Astrocyte of the cerebellum (primary cell): ENCODE data around the gene RANGRF.

ENCODE experiments used
- DNase-seq: peaks from one replicate; pipeline ENCODE4 v3.0.0-alpha.2; 2011; ENCODE audit warnings: low read depth
- H3K4me3 ChIP-seq: 2 replicates; pipeline ENCODE4 v1.5.1; 2011; ENCODE audit warnings: mild to moderate bottlenecking, low read depth, low read length, moderate library complexity
- in situ Hi-C: cut with HindIII; loops from 2 replicates; pipeline ENCODE4 v1.10.0; 2017; ENCODE audit warnings: low sequenced_read_pairs
- TF ChIP-seq, protein P1 (sequence below): IDR thresholded peaks from 2 replicates; pipeline ENCODE4 v1.5.1; 2012; ENCODE audit warnings: low read length, low read depth, moderate library complexity, mild to moderate bottlenecking; ENCODE audit errors: missing control alignments

The RANGRF gene

DNA sequence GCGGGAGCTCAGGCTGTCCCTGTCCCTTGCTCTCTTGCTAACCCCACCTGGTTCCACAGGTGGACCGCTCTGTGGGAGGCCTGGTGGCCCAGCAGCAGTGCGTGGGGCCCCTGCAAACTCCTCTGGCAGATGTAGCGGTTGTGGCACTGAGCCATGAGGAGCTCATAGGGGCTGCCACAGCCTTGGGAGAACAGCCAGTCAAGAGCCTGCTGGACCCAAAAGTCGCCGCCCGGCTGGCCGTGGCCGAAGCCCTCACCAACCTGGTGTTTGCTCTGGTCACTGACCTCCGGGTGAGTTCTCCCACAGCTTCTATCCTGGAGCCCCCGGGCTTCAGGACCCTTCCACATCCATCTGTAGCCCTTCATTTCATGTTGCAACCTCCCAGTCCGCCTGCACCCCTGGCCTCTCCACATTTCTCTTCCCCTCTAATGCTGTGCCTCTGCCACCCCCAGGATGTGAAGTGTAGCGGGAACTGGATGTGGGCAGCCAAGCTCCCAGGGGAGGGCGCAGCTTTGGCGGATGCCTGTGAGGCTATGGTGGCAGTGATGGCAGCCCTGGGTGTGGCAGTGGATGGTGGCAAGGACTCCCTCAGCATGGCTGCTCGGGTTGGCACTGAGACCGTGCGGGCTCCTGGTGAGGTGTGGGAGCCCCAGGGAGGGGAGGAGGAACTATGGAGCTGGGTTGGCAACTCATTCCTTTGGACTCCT is 23.5 kb upstream of the RANGRF start:
- DNase-seq = no peak
- TF ChIP-seq, protein P1, sequence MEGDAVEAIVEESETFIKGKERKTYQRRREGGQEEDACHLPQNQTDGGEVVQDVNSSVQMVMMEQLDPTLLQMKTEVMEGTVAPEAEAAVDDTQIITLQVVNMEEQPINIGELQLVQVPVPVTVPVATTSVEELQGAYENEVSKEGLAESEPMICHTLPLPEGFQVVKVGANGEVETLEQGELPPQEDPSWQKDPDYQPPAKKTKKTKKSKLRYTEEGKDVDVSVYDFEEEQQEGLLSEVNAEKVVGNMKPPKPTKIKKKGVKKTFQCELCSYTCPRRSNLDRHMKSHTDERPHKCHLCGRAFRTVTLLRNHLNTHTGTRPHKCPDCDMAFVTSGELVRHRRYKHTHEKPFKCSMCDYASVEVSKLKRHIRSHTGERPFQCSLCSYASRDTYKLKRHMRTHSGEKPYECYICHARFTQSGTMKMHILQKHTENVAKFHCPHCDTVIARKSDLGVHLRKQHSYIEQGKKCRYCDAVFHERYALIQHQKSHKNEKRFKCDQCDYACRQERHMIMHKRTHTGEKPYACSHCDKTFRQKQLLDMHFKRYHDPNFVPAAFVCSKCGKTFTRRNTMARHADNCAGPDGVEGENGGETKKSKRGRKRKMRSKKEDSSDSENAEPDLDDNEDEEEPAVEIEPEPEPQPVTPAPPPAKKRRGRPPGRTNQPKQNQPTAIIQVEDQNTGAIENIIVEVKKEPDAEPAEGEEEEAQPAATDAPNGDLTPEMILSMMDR = no peak
- no peak overlapping the region for H3K4me3 ChIP-seq
- in situ Hi-C loops = no loop called here

DNA sequence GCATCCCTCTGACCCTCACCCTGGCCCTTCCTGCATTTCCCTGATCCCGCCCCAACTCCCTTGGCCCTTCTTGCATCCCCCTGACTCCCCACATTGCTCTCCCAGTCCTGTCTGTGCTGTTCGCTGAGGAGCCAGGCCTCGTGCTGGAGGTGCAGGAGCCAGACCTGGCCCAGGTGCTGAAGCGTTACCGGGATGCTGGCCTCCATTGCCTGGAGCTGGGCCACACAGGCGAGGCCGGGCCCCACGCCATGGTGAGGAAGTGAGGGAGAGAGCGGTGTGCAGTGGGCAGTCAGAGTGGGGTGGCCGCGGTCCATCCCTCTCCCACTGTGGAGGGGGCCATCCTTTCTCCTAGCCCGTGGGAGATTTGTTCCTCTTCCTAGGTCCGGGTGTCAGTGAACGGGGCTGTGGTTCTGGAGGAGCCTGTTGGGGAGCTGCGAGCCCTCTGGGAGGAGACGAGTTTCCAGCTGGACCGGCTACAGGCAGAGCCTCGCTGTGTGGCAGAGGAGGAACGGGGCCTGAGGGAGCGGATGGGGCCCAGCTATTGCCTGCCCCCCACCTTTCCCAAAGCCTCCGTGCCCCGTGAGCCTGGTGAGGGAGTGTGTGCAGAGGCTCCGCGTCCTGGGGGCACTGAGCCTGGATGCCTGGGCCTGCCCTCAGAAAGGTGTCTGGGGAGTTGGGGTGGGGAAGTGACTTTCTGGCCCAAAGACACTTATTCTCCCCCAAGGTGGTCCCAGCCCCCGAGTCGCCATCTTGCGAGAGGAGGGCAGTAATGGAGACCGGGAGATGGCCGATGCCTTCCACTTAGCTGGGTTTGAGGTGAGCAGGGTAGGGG is 21.6 kb upstream of the RANGRF start:
- no peak overlapping the region for H3K4me3 ChIP-seq
- in situ Hi-C loops = no loop called here
- DNase-seq = no peak
- TF ChIP-seq, protein P1 = no peak

DNA sequence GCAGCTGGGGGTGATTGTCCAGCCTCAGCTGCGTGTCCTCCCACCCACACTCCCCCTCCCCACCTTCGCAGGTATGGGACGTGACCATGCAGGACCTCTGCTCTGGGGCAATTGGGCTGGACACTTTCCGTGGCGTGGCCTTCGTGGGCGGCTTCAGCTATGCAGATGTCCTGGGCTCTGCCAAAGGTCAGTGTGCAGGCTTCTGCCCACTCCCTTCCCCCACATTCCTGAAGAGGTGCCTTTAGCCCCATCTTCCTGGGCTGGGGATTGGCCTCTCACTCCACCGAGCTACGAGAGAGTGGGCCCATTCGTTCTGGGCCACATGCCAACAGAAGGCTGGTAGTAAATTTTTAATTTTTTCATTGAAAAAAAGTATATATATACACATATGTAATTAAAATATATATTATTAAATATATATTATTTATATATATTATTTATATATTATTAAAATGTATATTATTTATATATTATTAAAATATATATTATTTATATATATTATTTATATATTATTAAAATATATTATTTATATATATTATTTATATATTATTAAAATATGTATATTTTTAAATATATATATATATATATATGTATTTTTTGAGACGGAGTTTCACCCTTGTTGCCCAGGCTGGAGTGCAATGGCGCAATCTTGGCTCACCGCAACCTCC is 20.9 kb upstream of the RANGRF start:
- DNase-seq = no peak
- H3K4me3 ChIP-seq = no peak overlapping the region
- in situ Hi-C loops = no loop called here
- TF ChIP-seq, protein P1 = no peak

DNA sequence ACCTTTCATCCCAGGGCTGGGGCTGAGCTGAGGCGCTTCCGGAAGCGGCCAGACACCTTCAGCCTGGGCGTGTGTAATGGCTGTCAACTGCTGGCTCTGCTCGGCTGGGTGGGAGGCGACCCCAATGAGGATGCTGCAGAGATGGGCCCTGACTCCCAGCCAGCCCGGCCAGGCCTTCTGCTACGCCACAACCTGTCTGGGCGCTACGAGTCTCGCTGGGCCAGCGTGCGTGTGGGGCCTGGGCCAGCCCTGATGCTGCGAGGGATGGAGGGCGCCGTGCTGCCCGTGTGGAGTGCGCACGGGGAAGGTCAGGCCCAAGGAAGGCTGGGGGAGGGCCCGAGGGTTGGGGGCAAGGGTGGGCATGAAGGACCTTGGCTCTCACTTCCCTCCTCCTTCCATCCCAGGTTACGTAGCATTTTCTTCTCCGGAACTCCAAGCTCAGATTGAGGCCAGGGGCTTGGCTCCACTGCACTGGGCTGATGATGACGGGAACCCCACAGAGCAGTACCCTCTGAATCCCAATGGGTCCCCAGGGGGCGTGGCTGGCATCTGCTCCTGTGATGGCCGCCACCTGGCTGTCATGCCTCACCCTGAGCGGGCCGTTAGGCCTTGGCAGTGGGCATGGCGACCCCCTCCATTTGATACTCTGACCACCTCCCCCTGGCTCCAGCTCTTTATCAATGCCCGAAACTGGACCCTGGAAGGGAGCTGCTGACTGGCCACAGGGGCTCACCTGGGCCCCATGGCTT is 19.7 kb upstream of the RANGRF start:
- in situ Hi-C loops = no loop called here
- TF ChIP-seq, protein P1 = no peak
- DNase-seq = no peak
- no peak overlapping the region for H3K4me3 ChIP-seq

DNA sequence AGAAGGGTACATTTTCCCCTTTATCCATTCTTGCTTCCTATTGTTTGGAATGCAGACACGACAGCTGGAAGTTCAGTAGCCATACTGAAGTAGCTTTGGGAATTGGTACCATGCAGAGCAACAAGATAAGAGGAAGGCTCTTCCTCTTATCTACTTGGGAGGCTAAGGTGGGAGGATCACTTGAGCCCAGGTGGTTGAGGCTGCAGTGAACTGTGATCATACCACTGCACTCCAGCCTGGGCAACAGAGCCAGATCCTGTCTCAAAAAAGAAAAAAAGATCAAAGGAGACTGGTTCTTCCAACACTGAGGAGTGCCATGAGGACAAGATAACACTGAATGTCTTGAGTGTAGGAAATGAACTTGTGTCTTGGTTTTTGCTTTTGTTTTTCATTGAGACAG is 16.0 kb upstream of the RANGRF start:
- no peak for DNase-seq

More for the DNA sequence above, 16.0 kb upstream of the RANGRF start:
- H3K4me3 ChIP-seq = no peak overlapping the region
- TF ChIP-seq, protein P1 = no peak
- in situ Hi-C loops = no loop called here
